GM12873 (cell line): ENCODE data around the gene CCDC12.

Experiments used
- CTCF ChIP-seq: IDR thresholded peaks from 2 replicates; pipeline ENCODE4 v1.5.1; 2012; ENCODE audit warnings: low read depth, mild to moderate bottlenecking, moderate library complexity, low read length, control low read depth; ENCODE audit not compliant: insufficient read depth; ENCODE audit errors: missing control alignments

CCDC12 gene

GRCh38 chr3:46916799-46917198 is 59.7 kb downstream of the CCDC12 start:
- TF ChIP-seq CTCF, result no peak

- no peak for TF ChIP-seq CTCF
Measured at GRCh38 chr3:46916278-46916677, 60.3 kb downstream of the CCDC12 start.

- no peak for TF ChIP-seq CTCF
Measured at GRCh38 chr3:46915297-46915822, 61.2 kb downstream of the CCDC12 start.

- TF ChIP-seq CTCF, result no peak
Measured at GRCh38 chr3:46914849-46915248, 61.7 kb downstream of the CCDC12 start.

GRCh38 chr3:46913644-46914043 is 62.9 kb downstream of the CCDC12 start:
- no peak for TF ChIP-seq CTCF

GRCh38 chr3:46912986-46913385 is 63.6 kb downstream of the CCDC12 start:
- no peak for TF ChIP-seq CTCF

GRCh38 chr3:46910166-46910760 is 66.3 kb downstream of the CCDC12 start:
- TF ChIP-seq CTCF, result no peak
